ENCODE measurements around the gene ECT2L. TPM values are rescaled to one million over a fixed set of nuclear protein-coding genes. Genes with fewer than 3 reads are reported as not detected.

ECT2L gene
- total and polyA plus RNA-seq, 4 donors, result under 0.01 to 0.32 TPM; not detected in 2

DNA sequence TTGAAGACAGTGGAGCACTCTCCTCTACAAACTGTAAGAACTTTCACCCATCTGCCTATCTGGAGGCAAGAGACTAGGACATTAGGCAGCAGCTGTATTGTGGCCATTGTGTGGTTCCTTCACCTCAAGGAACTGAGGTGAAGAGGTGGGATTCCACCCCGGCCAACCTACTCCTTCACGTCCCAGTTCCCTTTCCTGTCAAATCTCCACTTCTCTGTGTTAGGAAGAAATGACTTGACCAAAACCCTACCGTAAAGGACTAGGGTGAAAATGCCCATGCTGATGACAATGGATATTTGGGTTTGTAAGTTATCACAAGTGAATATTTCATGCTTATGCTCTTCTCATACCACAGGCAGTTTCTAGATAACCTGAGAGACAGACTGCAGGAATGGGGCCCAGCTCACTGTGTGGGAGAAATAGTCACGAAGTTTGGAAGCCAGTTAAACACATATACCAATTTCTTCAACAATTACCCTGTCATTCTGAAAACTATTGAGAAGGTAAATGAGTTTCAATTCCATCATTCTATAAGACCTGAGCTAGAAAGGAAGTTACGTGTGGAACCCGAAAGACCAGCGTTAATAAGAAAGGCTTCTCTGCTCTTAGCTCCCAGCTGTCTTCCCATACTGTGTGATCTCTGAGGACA, 86.6 kb downstream of the ECT2L start (continued):
- no peak for TF ChIP-seq RAD21 (IDR thresholded peaks at IDR 0.05)

GRCh38 chr6:138885156-138885819, 89.4 kb downstream of the ECT2L start:
- Histone ChIP-seq H3K27me3 (ENCODE audit: control insufficient read depth in 4 of 4, insufficient read depth in 4 of 4, low read length in 3 of 4) (no peaks in the 10 kb centered on the region), H3K4me3 (ENCODE audit: low read depth in 1 of 3, low read length in 3 of 3) (no peak overlapping the region), H3K27ac (ENCODE audit: low read depth in 1 of 2, low read length in 2 of 2) (no peak overlapping the region), H3K4me1 (ENCODE audit: control insufficient read depth in 4 of 4, insufficient read depth in 4 of 4, low read length in 3 of 4) (peaks cover 0 to 2% (median 0%) of the 10 kb centered on the region in 4 donors), H3K9ac (ENCODE audit: low read depth in 1 of 2, low read length in 2 of 2) (no peak overlapping the region), H3K9me3 (ENCODE audit: control insufficient read depth in 4 of 4, low read length in 3 of 4) (no peaks in the 10 kb centered on the region), H3K36me3 (ENCODE audit: control insufficient read depth in 4 of 4, insufficient read depth in 3 of 4, low read depth in 1 of 4, low read length in 3 of 4) (peaks cover 0 to 3% (median 0%) of the 10 kb centered on the region in 4 donors)
- DNase-seq (ENCODE audit: low spot score), result no peak
- 94% methylated on average over 13 of the region's 13 CpGs for WGBS
- no peak for TF ChIP-seq RAD21 (IDR thresholded peaks at IDR 0.05)
- no peak for TF ChIP-seq CTCF (IDR thresholded peaks at IDR 0.05; ENCODE audit: low read depth, low read length, missing input control)
- TF ChIP-seq JUND (IDR thresholded peaks at IDR 0.05), result no peak
- TF ChIP-seq HNF4G (IDR thresholded peaks at IDR 0.05), result no peak
- no peak for TF ChIP-seq HNF4A (conservative IDR thresholded peaks at IDR 0.05)
- no peak for TF ChIP-seq REST (IDR thresholded peaks at IDR 0.05)
- no peak for TF ChIP-seq RXRA (IDR thresholded peaks at IDR 0.05)
- TF ChIP-seq FOXA2 (IDR thresholded peaks at IDR 0.05), result no peak
- TF ChIP-seq NR2F2 (IDR thresholded peaks at IDR 0.05), result no peak
- no peak for TF ChIP-seq YY1 (IDR thresholded peaks at IDR 0.05)
- TF ChIP-seq EGR1 (IDR thresholded peaks at IDR 0.05; ENCODE audit: low read depth in 2 of 2), result no peak
- TF ChIP-seq TAF1 (conservative IDR thresholded peaks at IDR 0.05), result no peak
- TF ChIP-seq, protein P1, sequence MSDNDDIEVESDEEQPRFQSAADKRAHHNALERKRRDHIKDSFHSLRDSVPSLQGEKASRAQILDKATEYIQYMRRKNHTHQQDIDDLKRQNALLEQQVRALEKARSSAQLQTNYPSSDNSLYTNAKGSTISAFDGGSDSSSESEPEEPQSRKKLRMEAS (IDR thresholded peaks at IDR 0.05), result no peak
- no peak for TF ChIP-seq ATF3 (IDR thresholded peaks at IDR 0.05)
